Vagina (tissue), 2 donors: ENCODE measurements around the gene HCAR3.

ENCODE experiments used
- CTCF ChIP-seq, 3 experiments: fragments of 450-650 bp in 2 of 3; fragments of 200-600 bp in 1 of 3; sonication (generic) in 1 of 3; IDR thresholded peaks; one replicate each; pipeline ENCODE4 v1.5.1; 2017 to 2019; ENCODE audit warnings: antibody characterized with exemption in 3 of 3, mild to moderate bottlenecking in 2 of 3, moderate library complexity in 2 of 3
- POLR2AphosphoS5 ChIP-seq, 2 donors: sonication (generic); formaldehyde crosslinking; IDR thresholded peaks; one replicate each; pipeline ENCODE4 v1.9.0; 2017; ENCODE audit warnings: antibody characterized with exemption in 2 of 2, mild to moderate bottlenecking in 2 of 2, low read depth in 1 of 2; ENCODE audit not compliant: insufficient read depth in 1 of 2

GRCh38 chr12:122665759-122666158 lies 50.9 kb downstream of the HCAR3 start:
- no peak for TF ChIP-seq POLR2AphosphoS5 (IDR thresholded peaks at IDR 0.05; ENCODE audit: insufficient read depth in 1 of 2, low read depth in 1 of 2)
- no peak for TF ChIP-seq CTCF (IDR thresholded peaks at IDR 0.05)
